Stimulated activated naive B cell treated with anti-CD40 and anti-IgM and Interleukin-4, amounts not matched to agents 10 μg/mL and 1 μg/mL and 100 μg/mL, for 72 hours (primary cell): ENCODE data around the gene ICA1L.
"Not testable (repeated sequence)": the region's sequence is repeated elsewhere in the genome, so short reads cannot be mapped to it uniquely, and the experiment has no call there.

Source experiments
- ATAC-seq, 2 donors: fragments of 150-1000 bp; cut with Tn5 transposase; replicated peaks; 2 replicates each; pipeline ENCODE4 v1.10.0; 2021; ENCODE audit warnings: moderate library complexity in 1 of 2
- DNase-seq: peaks from one replicate; pipeline ENCODE4 v3.0.0; 2021
- H3K27ac Mint-ChIP-seq: one replicate; pipeline ENCODE4 v1.8.0; 2022; ENCODE audit warnings: mild to moderate bottlenecking, mixed read lengths
- H3K27me3 Mint-ChIP-seq, 2 donors: one replicate each; pipeline ENCODE4 v1.8.0; 2022; ENCODE audit warnings: mixed read lengths in 2 of 2
- H3K36me3 Mint-ChIP-seq, 2 donors: one replicate each; pipeline ENCODE4 v1.8.0; 2022; ENCODE audit warnings: mixed read lengths in 2 of 2, mild to moderate bottlenecking in 1 of 2
- H3K4me1 Mint-ChIP-seq, 2 donors: one replicate each; pipeline ENCODE4 v1.8.0; 2022; ENCODE audit warnings: mixed read lengths in 2 of 2, mild to moderate bottlenecking in 1 of 2
- H3K4me3 Mint-ChIP-seq, 2 donors: one replicate each; pipeline ENCODE4 v1.8.0; 2022; ENCODE audit warnings: mild to moderate bottlenecking in 2 of 2, mixed read lengths in 2 of 2, moderate library complexity in 1 of 2
- H3K9me3 Mint-ChIP-seq, 2 donors: one replicate each; pipeline ENCODE4 v1.8.0; 2022; ENCODE audit warnings: mixed read lengths in 2 of 2, mild to moderate bottlenecking in 1 of 2

ICA1L gene

GRCh38 chr2:202871300-202872141 is at the start of gene ICA1L:
ICA1L (minus strand) TSS chr2:202871766; CDS start chr2:202829009, 42,757 bp downstream.
- Mint-ChIP-seq H3K36me3 (no peaks in the 10 kb centered on the region), H3K4me1 (peaks cover 6 to 11% of the 10 kb centered on the region in 2 donors), H3K27me3 (no peaks in the 10 kb centered on the region), H3K27ac (peak within 1 kb of the TSS; percentile 91), H3K9me3 (no peaks in the 10 kb centered on the region), H3K4me3 (peak within 1 kb of the TSS; percentile 93 to 94)
- ATAC-seq, result peak; percentile 76
- DNase-seq, result peak; percentile 46

- Mint-ChIP-seq H3K27ac (no peak overlapping the region), H3K4me3 (no peak overlapping the region), H3K4me1 (no peaks in the 10 kb centered on the region), H3K27me3 (no peaks in the 10 kb centered on the region), H3K36me3 (peaks cover 7 to 11% of the 10 kb centered on the region in 2 donors), H3K9me3 (no peaks in the 10 kb centered on the region)
- ATAC-seq, result no peak
- DNase-seq, result no peak
Observed at GRCh38 chr2:202918860-202919259, 47.3 kb upstream of the ICA1L start.

GRCh38 chr2:202912342-202913201 is 41.0 kb upstream of the ICA1L start:
- H3K27ac Mint-ChIP-seq, result peak overlapping the region; percentile 98
- H3K36me3 Mint-ChIP-seq, DNase-seq, H3K27me3 Mint-ChIP-seq, H3K9me3 Mint-ChIP-seq: not testable (repeated sequence)
- peaks cover 5 to 20% of the 10 kb centered on the region in 2 donors for H3K4me1 Mint-ChIP-seq
- H3K4me3 Mint-ChIP-seq, result peak overlapping the region; percentile 91 to 98
- ATAC-seq, result peak; percentile 66 to 67

- Mint-ChIP-seq H3K27ac (peak within 1 kb of the TSS; percentile 98), H3K36me3 (peaks cover 0 to 9% of the 10 kb centered on the region in 2 donors)
Observed at GRCh38 chr2:202911512-202912341, 40.2 kb upstream of the ICA1L start, which contains the start of the genes CARF and WDR12. CARF (plus strand) TSS chr2:202912275; CDS start chr2:202941903, 29,628 bp downstream. WDR12 (minus strand) TSS chr2:202911673; CDS start chr2:202911476, 197 bp downstream.

GRCh38 chr2:202911203-202911511 is 39.6 kb upstream of the ICA1L start:
- peak overlapping the region; percentile 98 for H3K27ac Mint-ChIP-seq
- H3K27me3 Mint-ChIP-seq, result no peaks in the 10 kb centered on the region
- ATAC-seq, result peak; percentile 17 to 21
- peaks cover 5 to 23% of the 10 kb centered on the region in 2 donors for H3K4me1 Mint-ChIP-seq
- peak overlapping the region; percentile 91 to 98 for H3K4me3 Mint-ChIP-seq
- no peak for DNase-seq
- no peaks in the 10 kb centered on the region for H3K9me3 Mint-ChIP-seq
- H3K36me3 Mint-ChIP-seq, result peaks cover 4 to 12% of the 10 kb centered on the region in 2 donors

More at GRCh38 chr2:202911512-202912341, 40.2 kb upstream of the ICA1L start, which contains the start of the genes CARF and WDR12:
- peak within 1 kb of the TSS; percentile 91 to 98 for H3K4me3 Mint-ChIP-seq
- H3K9me3 Mint-ChIP-seq, result no peaks in the 10 kb centered on the region
- DNase-seq (peak; percentile 86), ATAC-seq (peak; percentile 88 to 90)
- peaks cover 5 to 23% of the 10 kb centered on the region in 2 donors for H3K4me1 Mint-ChIP-seq
- no peaks in the 10 kb centered on the region for H3K27me3 Mint-ChIP-seq

DNA sequence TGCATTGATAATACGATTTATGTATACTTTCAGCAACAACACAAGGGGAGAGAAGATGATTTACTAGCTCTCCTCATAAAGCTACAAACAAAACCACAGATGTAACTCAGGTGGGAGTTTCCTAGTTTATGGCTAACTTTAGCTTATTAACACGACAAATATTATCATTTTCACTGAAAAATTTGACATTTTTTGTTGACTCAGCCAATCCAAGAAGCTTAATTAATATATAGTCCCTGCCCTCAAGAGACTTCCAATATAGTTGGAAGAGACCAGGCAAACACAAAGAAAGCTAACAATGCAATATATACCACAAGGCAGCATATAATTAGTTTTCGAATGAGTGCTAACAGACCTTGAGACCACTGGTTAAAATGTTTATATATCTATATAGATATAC is 39.1 kb upstream of the ICA1L start:
- H3K9me3 Mint-ChIP-seq, result peaks cover 0 to under 1% of the 10 kb centered on the region in 2 donors
- H3K4me1 Mint-ChIP-seq, result peaks cover 5 to 23% of the 10 kb centered on the region in 2 donors
- no peak overlapping the region for H3K27ac Mint-ChIP-seq
- H3K36me3 Mint-ChIP-seq, result peaks cover 5 to 15% of the 10 kb centered on the region in 2 donors
- ATAC-seq, result no peak
- H3K27me3 Mint-ChIP-seq, result no peaks in the 10 kb centered on the region
- DNase-seq, result no peak
- H3K4me3 Mint-ChIP-seq, result peak overlapping the region; percentile 91 to 98

DNA sequence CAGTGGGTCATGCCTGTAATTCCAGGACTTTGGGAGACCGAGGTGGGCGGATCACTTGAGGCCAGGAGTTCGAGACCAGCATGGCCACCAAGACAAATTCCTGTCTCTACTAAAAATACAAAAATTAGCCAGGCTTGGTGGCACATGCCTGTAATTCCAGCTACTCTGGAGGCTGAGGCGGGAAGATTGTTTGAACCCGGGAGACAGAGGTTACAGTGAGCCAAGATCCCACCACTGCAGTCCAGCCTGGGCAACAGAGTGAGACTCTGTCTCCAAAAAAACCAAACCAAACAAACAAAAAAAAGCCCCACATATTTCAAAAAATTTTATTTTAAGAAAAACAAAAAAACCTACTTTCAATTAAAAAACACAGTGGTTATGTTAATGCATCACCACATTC is 38.7 kb upstream of the ICA1L start:
- not testable (repeated sequence) for H3K27ac Mint-ChIP-seq, H3K27me3 Mint-ChIP-seq, DNase-seq, H3K9me3 Mint-ChIP-seq, ATAC-seq
- peaks cover 5 to 23% of the 10 kb centered on the region in 2 donors for H3K4me1 Mint-ChIP-seq
- H3K4me3 Mint-ChIP-seq, result peak overlapping the region; percentile 91 to 98
- H3K36me3 Mint-ChIP-seq, result peaks cover 10 to 19% of the 10 kb centered on the region in 2 donors

GRCh38 chr2:202909394-202910192 is 38.0 kb upstream of the ICA1L start:
- H3K27ac Mint-ChIP-seq, result no peak overlapping the region
- peaks cover 15 to 23% of the 10 kb centered on the region in 2 donors for H3K36me3 Mint-ChIP-seq
- H3K4me1 Mint-ChIP-seq, result peaks cover 5 to 26% of the 10 kb centered on the region in 2 donors
- DNase-seq, result no peak
- peaks cover 5% of the 10 kb centered on the region in 2 donors for H3K9me3 Mint-ChIP-seq
- peak overlapping the region; percentile 91 to 98 for H3K4me3 Mint-ChIP-seq
- no peak for ATAC-seq
- H3K27me3 Mint-ChIP-seq, result no peaks in the 10 kb centered on the region

DNA sequence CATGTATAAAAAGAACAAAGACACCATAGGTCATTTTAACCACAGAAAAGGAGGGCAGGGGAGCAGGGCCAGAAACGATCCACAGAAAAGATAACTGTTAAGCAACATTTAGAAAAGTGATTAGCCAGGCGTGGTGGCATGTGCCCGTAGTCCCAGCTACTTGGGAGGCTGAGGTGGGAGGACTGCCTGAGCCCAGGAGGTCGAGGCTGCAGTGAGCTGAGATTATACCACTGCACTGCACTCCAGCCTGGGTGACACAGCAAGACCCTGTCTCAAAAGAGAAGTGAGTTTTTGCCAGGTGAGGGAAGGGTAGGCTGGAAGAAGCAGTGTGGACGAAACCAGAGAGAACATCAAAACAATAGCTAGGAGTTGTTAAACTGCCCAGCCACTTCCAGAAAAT is 36.6 kb upstream of the ICA1L start:
- no peak overlapping the region for H3K27ac Mint-ChIP-seq

DNA sequence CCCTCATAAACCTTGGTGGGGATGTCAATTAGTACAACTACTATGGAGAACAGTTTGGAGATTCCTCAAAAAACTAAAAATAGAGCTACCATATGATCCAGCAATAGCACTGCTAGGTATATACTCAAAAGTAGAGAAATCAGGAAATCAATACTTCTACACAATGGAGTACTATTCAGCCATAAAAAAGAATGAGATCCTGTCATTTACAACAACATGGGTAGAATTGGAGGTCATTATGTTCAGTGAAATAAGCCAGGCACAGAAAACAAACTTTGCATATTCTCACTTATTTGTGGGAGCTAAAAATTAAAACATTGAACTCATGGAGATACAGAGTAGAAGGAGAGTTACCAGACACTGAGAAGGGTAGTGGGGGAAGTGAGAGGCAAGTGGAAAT is 33.9 kb upstream of the ICA1L start:
- Mint-ChIP-seq H3K4me1 (peaks cover 6 to 28% of the 10 kb centered on the region in 2 donors), H3K36me3 (peaks cover 30 to 46% of the 10 kb centered on the region in 2 donors), H3K9me3 (peaks cover 9 to 10% of the 10 kb centered on the region in 2 donors)
- not testable (repeated sequence) for DNase-seq, H3K4me3 Mint-ChIP-seq, H3K27ac Mint-ChIP-seq, ATAC-seq, H3K27me3 Mint-ChIP-seq

More for the DNA sequence above, 36.6 kb upstream of the ICA1L start:
- peaks cover 9 to 10% of the 10 kb centered on the region in 2 donors for H3K9me3 Mint-ChIP-seq
- ATAC-seq (no peak), DNase-seq (no peak)
- H3K4me3 Mint-ChIP-seq, result no peak overlapping the region
- H3K36me3 Mint-ChIP-seq, result peaks cover 26 to 35% of the 10 kb centered on the region in 2 donors
- peaks cover 6 to 28% of the 10 kb centered on the region in 2 donors for H3K4me1 Mint-ChIP-seq
- H3K27me3 Mint-ChIP-seq, result no peaks in the 10 kb centered on the region

DNA sequence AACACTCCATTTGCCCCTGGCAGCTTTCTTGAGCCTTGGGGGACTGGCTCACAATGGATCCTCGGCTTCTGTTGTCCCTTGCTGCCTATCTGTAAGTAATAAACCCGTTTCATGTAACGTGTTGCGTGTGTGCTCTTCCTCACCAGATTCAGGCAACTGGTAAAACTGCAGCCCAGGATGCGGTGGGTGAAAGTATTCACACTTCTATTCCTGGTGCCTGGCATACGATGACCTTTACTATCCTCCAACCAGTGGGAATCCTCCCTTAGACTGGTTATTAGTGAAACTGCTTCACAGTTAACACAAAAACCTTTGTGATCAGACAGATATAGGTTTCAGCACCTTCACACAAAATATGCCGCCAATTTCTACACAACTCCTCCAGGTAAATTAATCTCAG is 13.6 kb upstream of the ICA1L start:
- H3K4me3 Mint-ChIP-seq, result no peak overlapping the region
- no peaks in the 10 kb centered on the region for H3K27me3 Mint-ChIP-seq
- ATAC-seq (no peak), DNase-seq (no peak)
- H3K4me1 Mint-ChIP-seq, result no peaks in the 10 kb centered on the region
- no peaks in the 10 kb centered on the region for H3K9me3 Mint-ChIP-seq
- H3K36me3 Mint-ChIP-seq, result peaks cover 29 to 45% of the 10 kb centered on the region in 2 donors
- no peak overlapping the region for H3K27ac Mint-ChIP-seq

DNA sequence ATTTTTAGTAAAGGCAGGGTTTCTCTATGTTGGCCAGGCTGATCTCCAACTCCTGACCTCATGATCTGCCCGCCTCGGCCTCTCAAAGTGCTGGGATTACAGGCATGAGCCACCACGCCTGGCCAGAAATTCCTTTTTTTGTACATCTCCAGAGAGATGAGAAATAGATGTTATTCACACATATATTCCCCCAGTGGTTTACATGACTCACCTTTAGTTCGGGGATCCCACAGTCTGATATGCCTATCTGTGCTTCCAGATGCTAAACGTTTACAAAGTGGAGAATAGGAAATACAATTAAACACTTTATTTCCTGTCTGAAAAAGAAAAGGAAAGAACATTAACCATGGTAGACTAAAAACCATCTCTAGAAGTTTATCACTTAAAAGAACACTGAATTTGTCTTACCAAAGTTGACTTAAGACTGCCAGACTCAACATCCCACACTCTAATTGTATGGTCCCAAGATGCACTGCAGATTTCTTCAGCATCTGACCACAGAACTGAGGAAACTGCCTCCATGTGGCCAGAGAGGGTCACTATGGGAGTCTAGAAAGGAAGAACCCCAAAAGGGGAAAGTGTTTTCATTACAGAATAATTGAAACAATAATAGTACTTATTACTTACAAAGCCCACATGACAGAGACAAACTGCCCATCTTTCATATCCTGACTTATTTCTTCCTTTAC is 12.6 kb upstream of the ICA1L start:
- no peak overlapping the region for H3K27ac Mint-ChIP-seq
- H3K4me3 Mint-ChIP-seq, result no peak overlapping the region
- H3K27me3 Mint-ChIP-seq, result no peaks in the 10 kb centered on the region
- ATAC-seq (no peak), DNase-seq (no peak)
- no peaks in the 10 kb centered on the region for H3K4me1 Mint-ChIP-seq
- H3K36me3 Mint-ChIP-seq, result peaks cover 28 to 43% of the 10 kb centered on the region in 2 donors
- H3K9me3 Mint-ChIP-seq, result no peaks in the 10 kb centered on the region
